SU-DHL-6 (cell line): ENCODE results near the gene GSK3A.

Source experiments
- CTCF ChIP-seq: fragments of 200-600 bp; sonication (generic); IDR thresholded peaks from one replicate; pipeline ENCODE4 v1.5.1; 2017; ENCODE audit warnings: antibody characterized with exemption, mild to moderate bottlenecking, low read length, moderate library complexity; ENCODE audit not compliant: insufficient read depth, poor library complexity, severe bottlenecking
- EZH2phosphoT487 ChIP-seq: fragments of 200-600 bp; sonication (generic), shearing (Covaris generic); conservative IDR thresholded peaks from 2 replicates; pipeline ENCODE4 v1.6.1; 2018; ENCODE audit warnings: mild to moderate bottlenecking, antibody characterized with exemption, low read length, moderate library complexity, mixed read lengths

GRCh38 chr19:42287827-42288107 lies 45.4 kb upstream of the GSK3A start:
- TF ChIP-seq EZH2phosphoT487 (no peak), CTCF (no peak)
